NCI-H748 (cell line): Measurements from ENCODE around the gene HSF5.

ENCODE experiments used
- DNase-seq: peaks from one replicate; lab custom pipeline; 2025; ENCODE audit not compliant: unreplicated experiment; lab: John Stamatoyannopoulos, UW

Gene HSF5

DNA sequence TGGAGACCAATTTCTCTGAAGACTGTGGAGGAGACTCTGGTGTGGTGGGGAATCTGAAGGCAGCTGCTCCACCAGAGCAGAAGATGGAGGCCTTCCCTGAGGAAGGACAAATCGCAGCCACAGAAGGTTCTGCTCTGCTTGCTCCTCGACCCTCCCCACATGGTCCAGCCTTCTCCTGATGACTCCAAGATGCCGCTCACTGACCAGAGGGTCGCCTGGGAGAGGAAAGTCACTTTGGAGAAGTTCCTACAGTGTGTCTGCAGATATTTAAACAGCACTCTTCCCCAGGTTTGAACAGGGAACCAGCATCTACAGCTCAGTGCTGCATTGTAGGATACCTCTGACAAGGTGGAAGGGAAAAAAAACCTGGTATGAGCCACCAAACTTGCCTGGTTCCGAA is 115.2 kb downstream of the HSF5 start:
- no peak for DNase-seq

DNA sequence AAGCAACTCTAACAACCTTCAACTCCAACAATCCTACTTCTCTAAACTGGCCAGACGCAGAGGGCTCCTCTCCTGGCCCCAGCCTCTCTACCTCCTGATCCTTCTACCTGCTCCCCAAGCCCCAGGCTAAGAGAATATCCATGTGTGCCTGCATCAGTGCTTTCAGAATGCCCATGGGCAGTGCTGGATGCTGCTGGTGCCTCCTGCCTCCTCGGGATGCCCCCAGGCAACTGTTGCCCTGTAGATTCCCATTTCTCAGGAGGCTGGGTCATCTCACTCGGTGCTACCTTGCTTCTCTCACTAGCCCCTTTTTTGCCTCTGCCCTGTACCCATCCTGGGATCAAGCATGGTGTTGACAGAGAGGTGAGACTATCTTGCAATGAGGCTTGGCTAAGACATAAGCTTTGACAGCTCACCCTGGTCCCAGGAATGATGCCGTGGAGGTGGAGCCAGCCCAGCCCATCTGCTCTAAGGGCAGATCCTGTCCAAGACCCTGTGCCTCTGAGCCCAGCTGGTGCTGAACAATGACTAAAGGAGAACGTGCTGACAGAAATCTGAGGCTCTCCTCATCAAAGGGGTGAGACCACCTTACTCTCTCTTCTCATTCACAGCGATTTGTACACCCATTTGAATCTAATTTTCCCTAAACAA is 116.8 kb downstream of the HSF5 start:
- no peak for DNase-seq

DNA sequence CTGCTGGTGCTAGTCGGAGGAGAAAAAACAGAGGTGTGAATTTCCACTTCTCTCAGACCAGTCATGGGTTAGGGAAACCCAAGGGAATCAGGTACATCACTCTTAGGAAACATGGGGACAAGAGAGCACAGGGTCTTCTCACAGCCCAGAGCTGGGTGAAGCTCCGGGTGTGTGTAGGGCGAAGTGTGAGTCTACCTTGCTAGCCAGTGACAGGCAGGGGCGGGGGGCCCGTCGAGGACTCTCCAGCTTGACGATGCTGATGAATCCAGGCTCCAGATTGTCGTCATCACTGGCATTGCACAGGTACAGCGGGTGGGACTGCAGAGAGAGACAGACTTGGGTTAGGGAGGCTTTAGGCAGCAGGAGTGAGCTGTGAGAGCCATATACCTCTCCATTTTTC is 117.5 kb downstream of the HSF5 start:
- no peak for DNase-seq

DNA sequence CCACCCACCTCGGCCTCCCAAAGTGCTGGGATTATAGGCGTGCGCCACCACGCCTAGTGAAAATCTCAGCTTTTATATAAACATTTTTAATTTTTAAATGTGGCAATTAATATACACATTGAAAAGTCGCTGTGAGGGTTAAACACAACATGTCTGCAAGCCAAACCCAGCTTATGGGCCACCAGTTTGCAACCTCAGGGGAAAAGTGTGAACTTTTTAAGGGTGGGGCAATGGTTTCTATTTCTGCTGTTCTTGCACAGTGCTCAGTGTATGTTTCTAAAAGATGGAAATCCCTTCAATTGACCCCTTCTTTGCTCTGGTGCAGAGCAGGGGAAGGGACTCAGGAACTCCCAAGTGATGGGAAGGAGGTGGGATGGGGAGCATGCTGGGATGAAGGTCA is 117.9 kb downstream of the HSF5 start:
- DNase-seq = no peak
